Neural cell (in vitro differentiated cells): ENCODE results near the gene CNTNAP5. TPM values are rescaled to one million over a fixed set of nuclear protein-coding genes. Genes with fewer than 3 reads are reported as not detected.

Experiments
- H2AFZ ChIP-seq: fragments of 200-600, 300-800 bp; sonication (generic), shearing (Covaris generic); 2 replicates; pipeline ENCODE4 v1.6.0; 2014; ENCODE audit warnings: low read depth, mild to moderate bottlenecking, antibody characterized with exemption, low read length, moderate library complexity
- H3F3A ChIP-seq: fragments of 200-600 bp; shearing (Covaris generic); 2 replicates; pipeline ENCODE4 v1.6.1; 2016; ENCODE audit warnings: mild to moderate bottlenecking, moderate library complexity, mixed read lengths, antibody characterized with exemption, low read length; ENCODE audit not compliant: insufficient read depth, poor library complexity, severe bottlenecking
- H3K27ac ChIP-seq: fragments of 200-600, 300-800 bp; sonication (generic), shearing (Covaris generic); 2 replicates; pipeline ENCODE4 v1.5.1; 2014; ENCODE audit warnings: mild to moderate bottlenecking, low read length, moderate library complexity
- H3K27me3 ChIP-seq: fragments of 300-800, 200-600 bp; sonication (generic), shearing (Covaris generic); 2 replicates; pipeline ENCODE4 v1.6.0; 2014; ENCODE audit warnings: mild to moderate bottlenecking, low read depth, low read length, moderate library complexity; ENCODE audit not compliant: insufficient read depth
- H3K36me3 ChIP-seq: fragments of 300-800, 200-600 bp; sonication (generic), shearing (Covaris generic); 2 replicates; pipeline ENCODE4 v1.5.1; 2014; ENCODE audit warnings: mild to moderate bottlenecking, antibody characterized with exemption, low read length, moderate library complexity; ENCODE audit not compliant: insufficient read depth
- H3K4me2 ChIP-seq: fragments of 300-800, 200-600 bp; sonication (generic), shearing (Covaris generic); 2 replicates; pipeline ENCODE4 v1.6.0; 2014; ENCODE audit warnings: mild to moderate bottlenecking, low read length
- H3K4me3 ChIP-seq: fragments of 300-800, 200-600 bp; sonication (generic), shearing (Covaris generic); 2 replicates; pipeline ENCODE4 v1.5.1; 2014; ENCODE audit warnings: mild to moderate bottlenecking, low read length, moderate library complexity
- H3K79me2 ChIP-seq: fragments of 200-600 bp; shearing (Covaris generic); replicated peaks from 2 replicates; pipeline ENCODE4 v1.6.0; 2014; ENCODE audit warnings: mild to moderate bottlenecking, low read length, moderate library complexity; ENCODE audit not compliant: insufficient read depth
- H3K9ac ChIP-seq: fragments of 300-800, 200-600 bp; sonication (generic), shearing (Covaris generic); 2 replicates; pipeline ENCODE4 v1.6.1; 2016; ENCODE audit warnings: mild to moderate bottlenecking, low read length, mixed read lengths
- H3K9me2 ChIP-seq: fragments of 200-600 bp; shearing (Covaris generic); 2 replicates; pipeline ENCODE4 v1.6.1; 2016; ENCODE audit warnings: mild to moderate bottlenecking, low read length, mixed read lengths; ENCODE audit not compliant: insufficient read depth
- H3K9me3 ChIP-seq: fragments of 200-600, 300-800 bp; sonication (generic), shearing (Covaris generic); 2 replicates; pipeline ENCODE4 v1.6.1; 2016; ENCODE audit warnings: mild to moderate bottlenecking, mixed run types, low read length, moderate library complexity, mixed read lengths
- H4K20me1 ChIP-seq: fragments of 200-600 bp; shearing (Covaris generic); 2 replicates; pipeline ENCODE4 v1.6.1; 2016; ENCODE audit warnings: mild to moderate bottlenecking, mixed run types; ENCODE audit not compliant: insufficient read depth
- EP300 ChIP-seq: fragments of 450-650 bp; conservative IDR thresholded peaks from 2 replicates; pipeline ENCODE4 v1.6.1; 2014; ENCODE audit warnings: antibody characterized with exemption, mild to moderate bottlenecking, moderate library complexity; ENCODE audit not compliant: poor library complexity, severe bottlenecking
- EZH2 ChIP-seq: fragments of 200-600, 300-800 bp; shearing (Covaris generic), sonication (generic); IDR thresholded peaks from 2 replicates; pipeline ENCODE4 v1.6.1; 2014; ENCODE audit warnings: antibody characterized with exemption, low read length, borderline replicate concordance, mild to moderate bottlenecking; ENCODE audit not compliant: insufficient read depth, poor library complexity, severe bottlenecking
- MXI1 ChIP-seq: fragments of 450-650 bp; conservative IDR thresholded peaks from 2 replicates; pipeline ENCODE4 v1.6.1; 2014; ENCODE audit warnings: antibody characterized with exemption, mild to moderate bottlenecking; ENCODE audit not compliant: poor library complexity, severe bottlenecking
- POLR2AphosphoS5 ChIP-seq: IDR thresholded peaks from 2 replicates; pipeline ENCODE4 v1.6.1; 2012
- RAD21 ChIP-seq: fragments of 450-650 bp; conservative IDR thresholded peaks from 2 replicates; pipeline ENCODE4 v1.6.1; 2014; ENCODE audit warnings: antibody characterized with exemption, mild to moderate bottlenecking, moderate library complexity
- SMC3 ChIP-seq: fragments of 450-650 bp; conservative IDR thresholded peaks from 2 replicates; pipeline ENCODE4 v1.6.1; 2014; ENCODE audit warnings: antibody characterized with exemption, mild to moderate bottlenecking, moderate library complexity; ENCODE audit not compliant: poor library complexity
- TAF1 ChIP-seq: IDR thresholded peaks from 2 replicates; pipeline ENCODE4 v1.6.1; 2012; ENCODE audit warnings: low read depth
- polyA plus RNA-seq: library from polyadenylated mRNA; depleted of rRNA; stranded (reverse); fragments of >200 nt; gene quantifications from 2 replicates; pipeline ENCODE4 v1.2.3, GENCODE V29; 2014
- TF ChIP-seq, protein P1 (sequence below): fragments of 450-650 bp; IDR thresholded peaks from 2 replicates; pipeline ENCODE4 v1.5.1; 2014; ENCODE audit warnings: antibody characterized with exemption, mild to moderate bottlenecking, moderate library complexity; ENCODE audit not compliant: poor library complexity, severe bottlenecking
- TF ChIP-seq, protein P2 (sequence below): IDR thresholded peaks from 2 replicates; pipeline ENCODE4 v1.6.1; 2012; ENCODE audit warnings: borderline replicate concordance

CNTNAP5 gene
- polyA plus RNA-seq, 1 donor from 2014 or later = 19.3 TPM

DNA sequence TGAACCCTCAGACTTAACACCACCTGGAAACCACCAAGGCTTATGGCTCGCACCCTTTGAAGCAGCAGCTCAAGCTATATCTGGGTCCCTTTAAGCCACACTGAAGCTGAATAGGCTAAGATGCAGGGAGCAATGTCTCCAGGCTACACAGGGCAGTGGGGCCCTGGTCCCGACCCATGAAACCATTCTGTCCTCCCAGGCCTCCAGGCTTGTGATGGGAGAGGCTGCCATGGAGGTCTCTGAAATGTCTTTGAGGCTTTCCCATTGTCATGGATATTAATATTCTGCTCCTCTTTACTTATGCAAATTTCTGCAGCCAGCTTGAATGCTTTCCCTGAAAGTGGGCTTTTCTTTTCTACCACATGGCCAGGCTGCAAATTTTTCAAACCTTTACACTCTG, 608.7 kb downstream of the CNTNAP5 start:
- Histone ChIP-seq H3K9ac (no peak overlapping the region), H3K9me2 (no peaks in the 10 kb centered on the region), H3K27me3 (no peaks in the 10 kb centered on the region), H4K20me1 (no peaks in the 10 kb centered on the region), H3K4me2 (no peak overlapping the region), H3K4me3 (no peak overlapping the region), H3K9me3 (no peaks in the 10 kb centered on the region), H3F3A (no peaks in the 10 kb centered on the region), H2AFZ (no peak overlapping the region), H3K36me3 (no peaks in the 10 kb centered on the region), H3K79me2 (no peaks in the 10 kb centered on the region), H3K27ac (no peak overlapping the region)
- TF ChIP-seq, protein P1, sequence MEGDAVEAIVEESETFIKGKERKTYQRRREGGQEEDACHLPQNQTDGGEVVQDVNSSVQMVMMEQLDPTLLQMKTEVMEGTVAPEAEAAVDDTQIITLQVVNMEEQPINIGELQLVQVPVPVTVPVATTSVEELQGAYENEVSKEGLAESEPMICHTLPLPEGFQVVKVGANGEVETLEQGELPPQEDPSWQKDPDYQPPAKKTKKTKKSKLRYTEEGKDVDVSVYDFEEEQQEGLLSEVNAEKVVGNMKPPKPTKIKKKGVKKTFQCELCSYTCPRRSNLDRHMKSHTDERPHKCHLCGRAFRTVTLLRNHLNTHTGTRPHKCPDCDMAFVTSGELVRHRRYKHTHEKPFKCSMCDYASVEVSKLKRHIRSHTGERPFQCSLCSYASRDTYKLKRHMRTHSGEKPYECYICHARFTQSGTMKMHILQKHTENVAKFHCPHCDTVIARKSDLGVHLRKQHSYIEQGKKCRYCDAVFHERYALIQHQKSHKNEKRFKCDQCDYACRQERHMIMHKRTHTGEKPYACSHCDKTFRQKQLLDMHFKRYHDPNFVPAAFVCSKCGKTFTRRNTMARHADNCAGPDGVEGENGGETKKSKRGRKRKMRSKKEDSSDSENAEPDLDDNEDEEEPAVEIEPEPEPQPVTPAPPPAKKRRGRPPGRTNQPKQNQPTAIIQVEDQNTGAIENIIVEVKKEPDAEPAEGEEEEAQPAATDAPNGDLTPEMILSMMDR = no peak
- TF ChIP-seq POLR2AphosphoS5 = no peak
- TF ChIP-seq SMC3 = no peak
- no peak for TF ChIP-seq TAF1

DNA sequence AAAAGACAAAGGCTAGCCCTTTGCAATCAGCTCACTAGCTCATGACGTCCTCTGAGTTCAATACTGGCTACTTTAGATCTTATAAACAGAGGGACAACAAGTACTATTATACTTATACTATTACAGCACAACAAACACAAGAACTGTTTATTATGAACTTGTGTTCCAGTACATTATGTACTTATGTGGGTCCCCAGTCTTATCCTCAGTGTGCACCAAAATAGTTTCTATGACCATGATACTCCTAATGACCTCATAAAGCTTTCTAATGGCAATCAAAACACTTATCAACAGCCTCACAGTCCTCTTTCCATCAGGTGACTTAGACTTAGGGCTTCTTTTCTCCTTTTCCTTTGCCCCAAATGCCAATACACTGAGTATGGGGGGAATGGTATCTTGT, 614.4 kb downstream of the CNTNAP5 start:
- TF ChIP-seq RAD21 (no peak), TAF1 (no peak), POLR2AphosphoS5 (no peak), EP300 (no peak), SMC3 (no peak), EZH2 (no peak), MXI1 (no peak)
- TF ChIP-seq, protein P2, sequence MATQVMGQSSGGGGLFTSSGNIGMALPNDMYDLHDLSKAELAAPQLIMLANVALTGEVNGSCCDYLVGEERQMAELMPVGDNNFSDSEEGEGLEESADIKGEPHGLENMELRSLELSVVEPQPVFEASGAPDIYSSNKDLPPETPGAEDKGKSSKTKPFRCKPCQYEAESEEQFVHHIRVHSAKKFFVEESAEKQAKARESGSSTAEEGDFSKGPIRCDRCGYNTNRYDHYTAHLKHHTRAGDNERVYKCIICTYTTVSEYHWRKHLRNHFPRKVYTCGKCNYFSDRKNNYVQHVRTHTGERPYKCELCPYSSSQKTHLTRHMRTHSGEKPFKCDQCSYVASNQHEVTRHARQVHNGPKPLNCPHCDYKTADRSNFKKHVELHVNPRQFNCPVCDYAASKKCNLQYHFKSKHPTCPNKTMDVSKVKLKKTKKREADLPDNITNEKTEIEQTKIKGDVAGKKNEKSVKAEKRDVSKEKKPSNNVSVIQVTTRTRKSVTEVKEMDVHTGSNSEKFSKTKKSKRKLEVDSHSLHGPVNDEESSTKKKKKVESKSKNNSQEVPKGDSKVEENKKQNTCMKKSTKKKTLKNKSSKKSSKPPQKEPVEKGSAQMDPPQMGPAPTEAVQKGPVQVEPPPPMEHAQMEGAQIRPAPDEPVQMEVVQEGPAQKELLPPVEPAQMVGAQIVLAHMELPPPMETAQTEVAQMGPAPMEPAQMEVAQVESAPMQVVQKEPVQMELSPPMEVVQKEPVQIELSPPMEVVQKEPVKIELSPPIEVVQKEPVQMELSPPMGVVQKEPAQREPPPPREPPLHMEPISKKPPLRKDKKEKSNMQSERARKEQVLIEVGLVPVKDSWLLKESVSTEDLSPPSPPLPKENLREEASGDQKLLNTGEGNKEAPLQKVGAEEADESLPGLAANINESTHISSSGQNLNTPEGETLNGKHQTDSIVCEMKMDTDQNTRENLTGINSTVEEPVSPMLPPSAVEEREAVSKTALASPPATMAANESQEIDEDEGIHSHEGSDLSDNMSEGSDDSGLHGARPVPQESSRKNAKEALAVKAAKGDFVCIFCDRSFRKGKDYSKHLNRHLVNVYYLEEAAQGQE = no peak
- TF ChIP-seq, protein P1 = no peak
- Histone ChIP-seq H3K9me3 (no peaks in the 10 kb centered on the region), H3K79me2 (no peaks in the 10 kb centered on the region), H3K27ac (no peak overlapping the region), H3K9ac (no peak overlapping the region), H4K20me1 (no peaks in the 10 kb centered on the region), H3K4me3 (no peak overlapping the region), H2AFZ (no peak overlapping the region), H3K27me3 (no peaks in the 10 kb centered on the region), H3K9me2 (no peaks in the 10 kb centered on the region), H3F3A (no peaks in the 10 kb centered on the region), H3K36me3 (no peaks in the 10 kb centered on the region), H3K4me2 (no peak overlapping the region)
